H1 (cell line): Measurements from ENCODE around the gene DDX43. TPM values are rescaled to one million over a fixed set of nuclear protein-coding genes. Genes with fewer than 3 reads are reported as not detected.

ENCODE experiments used
- E2F6 ChIP-seq: IDR thresholded peaks from 2 replicates; pipeline ENCODE4 v1.6.1; 2012; ENCODE audit warnings: inconsistent platforms
- NANOG ChIP-seq: IDR thresholded peaks from 2 replicates; pipeline ENCODE4 v1.6.1; 2011; ENCODE audit warnings: low read length, low read depth, mild to moderate bottlenecking, inconsistent platforms; ENCODE audit not compliant: insufficient read depth, poor library complexity, severe bottlenecking
- SUZ12 ChIP-seq: fragments of 200-600 bp; sonication (generic); IDR thresholded peaks from 2 replicates; pipeline ENCODE4 v1.6.1; 2012; ENCODE audit warnings: mild to moderate bottlenecking, inconsistent platforms, low read length, moderate library complexity, mixed read lengths
- polyA plus RNA-seq, 7 experiments: library from polyadenylated mRNA; depleted of rRNA in 3 of 7; stranded (reverse) in 5 of 7; unstranded in 2 of 7; fragments of >200 nt in 5 of 7; fragments of 200-250 nt in 2 of 7; gene quantifications; 1 replicate in 5 of 7; 2 replicates in 1 of 7; 4 replicates in 1 of 7; pipeline versions ENCODE4 v1.2.1 to v1.2.3, GENCODE V29; 2011 to 2013; ENCODE audit warnings: missing spikeins in 2 of 7, mixed read lengths in 2 of 7
- total RNA-seq: library from RNA; stranded (reverse); fragmentation: NEBNext Ultra II Directional; extraction: Animal tissue kit (Norgen Biotek cat#: 25700); gene quantifications from 2 replicates; pipeline ENCODE4 v1.2.1, GENCODE V29; 2021

Gene DDX43
- total and polyA plus RNA-seq, 2 of the 8 experiments (the other 6 are each of a cell fraction or from before 2014, with no cell fraction given): 0.05 TPM; not detected in 1

- TF ChIP-seq SUZ12 (no peak), NANOG (no peak), E2F6 (no peak)
These were observed 6.2 kb upstream of the DDX43 start (continued) for GRCh38 chr6:73388433-73388799.
